Measurements from ENCODE around the gene CELA1. TPM values are rescaled to one million over a fixed set of nuclear protein-coding genes. Genes with fewer than 3 reads are reported as not detected.
A peak's percentile ranks its signal among the peaks of the same experiment; 100 is the strongest.

CELA1 gene
- total RNA-seq, 1 donor from 2014 or later = not detected

GRCh38 chr12:51374361-51374760 lies 27.9 kb upstream of the CELA1 start:
- DNase-seq = no peak

- DNase-seq = no peak
Measured at GRCh38 chr12:51373187-51373586, 26.7 kb upstream of the CELA1 start.

DNA sequence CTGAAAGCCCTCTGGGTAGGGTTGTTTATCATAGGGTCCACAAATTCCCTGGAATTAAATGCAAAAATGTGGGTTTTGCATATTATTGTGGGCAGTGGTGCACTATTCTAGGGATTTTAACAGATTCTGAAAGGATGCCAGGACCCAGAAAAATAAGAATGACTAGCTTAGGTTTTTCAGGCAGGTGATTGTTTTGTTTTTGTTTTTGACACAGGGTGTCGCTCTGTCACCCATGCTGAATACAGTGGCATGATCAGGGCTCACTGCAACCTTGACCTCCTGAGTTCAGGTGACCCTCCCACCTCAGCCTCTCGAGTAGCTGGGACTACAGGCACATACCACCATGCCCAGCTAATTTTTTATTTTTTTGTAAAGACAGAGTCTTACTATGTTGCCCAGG lies 25.5 kb upstream of the CELA1 start:
- DNase-seq = no peak

DNA sequence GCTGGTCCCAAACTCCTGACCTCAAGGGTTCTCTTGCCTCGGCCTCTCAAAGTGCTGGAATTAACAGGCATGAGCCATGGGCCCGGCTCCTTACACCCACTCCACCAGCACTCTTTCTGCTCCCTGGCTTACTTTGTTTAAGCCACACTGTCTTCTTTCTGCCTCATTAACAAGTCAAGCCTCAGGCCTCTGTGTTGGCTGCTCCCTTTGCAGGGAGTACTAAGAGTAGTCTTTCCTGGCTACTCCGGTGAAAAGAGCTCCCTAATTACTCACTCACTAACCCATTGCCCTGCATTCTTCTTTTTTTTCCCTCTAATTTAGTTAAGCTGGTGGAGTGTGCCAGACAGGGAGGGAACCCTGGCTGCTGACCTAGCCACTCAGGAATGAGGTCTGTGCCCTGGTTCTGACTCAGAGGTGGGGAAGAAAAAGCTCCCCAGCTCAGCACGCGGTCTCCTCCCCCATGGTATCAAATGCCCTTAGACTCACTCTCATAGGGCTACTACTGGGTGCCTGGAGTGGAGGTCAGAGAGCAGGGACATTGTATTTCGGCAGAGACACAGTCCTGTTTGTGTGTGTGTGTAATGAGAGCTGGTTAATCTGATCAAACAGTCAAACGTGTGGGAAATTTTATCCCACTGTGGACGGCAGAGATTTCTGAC lies 24.9 kb upstream of the CELA1 start:
- DNase-seq = no peak

DNA sequence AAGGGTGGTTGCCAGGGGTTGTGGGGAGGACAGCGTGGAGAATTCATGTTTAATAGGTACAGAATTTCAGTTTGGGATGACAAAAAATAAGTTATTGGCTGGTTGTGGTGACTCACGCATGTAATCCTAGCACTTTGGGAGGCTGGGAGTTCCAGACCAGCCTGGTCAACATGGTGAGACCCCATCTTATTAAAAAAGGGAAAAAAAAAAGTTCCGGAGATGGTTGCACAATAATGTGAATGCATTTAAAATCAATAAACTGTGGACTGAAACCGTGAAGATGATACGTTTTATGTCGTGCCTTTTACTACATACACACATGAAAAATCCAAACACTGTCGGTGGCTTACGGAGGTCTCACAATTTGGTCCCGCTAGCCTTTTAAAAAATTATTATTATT lies 24.2 kb upstream of the CELA1 start:
- DNase-seq = no peak

- DNase-seq = no peak
Measured at GRCh38 chr12:51369581-51369980, 23.1 kb upstream of the CELA1 start.

GRCh38 chr12:51368640-51369517 lies 22.4 kb upstream of the CELA1 start:
- no peak for DNase-seq

DNA sequence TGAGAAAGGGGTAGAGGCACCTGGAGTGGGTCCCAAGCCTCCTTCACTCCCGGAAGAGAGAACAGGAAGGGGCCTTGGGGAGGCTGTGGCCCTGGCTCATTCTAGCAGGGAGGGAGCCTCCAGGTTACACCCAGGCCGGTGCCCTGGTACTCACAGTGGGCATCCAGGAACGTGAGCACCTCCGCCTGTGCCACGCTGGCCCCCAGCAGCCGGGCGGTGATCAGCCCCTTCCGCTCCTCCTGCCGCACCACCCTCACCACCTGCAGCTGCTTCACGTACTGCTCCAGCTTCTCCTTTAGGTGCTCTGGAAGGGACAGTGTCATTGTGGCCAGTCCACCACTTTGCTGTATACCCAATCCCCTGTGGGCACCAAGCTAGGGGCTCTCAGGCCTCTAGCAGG lies 18.8 kb upstream of the CELA1 start:
- DNase-seq = no peak

- no peak for DNase-seq
Measured at GRCh38 chr12:51364001-51364400, 17.5 kb upstream of the CELA1 start.

- no peak for DNase-seq
Measured at GRCh38 chr12:51362747-51363342, 16.4 kb upstream of the CELA1 start.

GRCh38 chr12:51362307-51362706 lies 15.8 kb upstream of the CELA1 start:
- DNase-seq = peak; percentile 75

- DNase-seq = no peak
Measured at GRCh38 chr12:51361161-51362016, 14.9 kb upstream of the CELA1 start.

- DNase-seq = no peak
Measured at GRCh38 chr12:51360315-51360714, 13.8 kb upstream of the CELA1 start.

DNA sequence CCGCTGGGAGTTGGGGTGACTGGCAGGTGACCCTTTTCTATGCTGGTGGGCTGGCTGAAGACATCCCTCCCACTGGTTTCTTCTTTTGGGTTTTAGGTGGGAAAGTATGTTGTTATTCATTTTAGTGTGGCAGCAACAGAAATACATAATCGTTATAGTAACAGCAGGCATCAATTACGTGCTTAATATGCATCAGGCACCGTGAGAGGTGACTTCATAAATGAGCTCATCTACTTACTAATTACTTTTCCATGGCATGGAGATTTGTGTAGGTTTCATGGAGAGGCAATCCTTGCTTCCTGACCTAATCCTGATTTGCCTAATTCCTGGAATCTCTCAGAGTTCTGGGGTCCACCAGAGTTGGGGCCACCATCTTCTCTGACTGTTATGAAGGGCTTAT lies 13.4 kb upstream of the CELA1 start:
- no peak for DNase-seq

- DNase-seq = no peak
Measured at GRCh38 chr12:51358496-51358895, 12.0 kb upstream of the CELA1 start.

GRCh38 chr12:51357374-51358047 lies 11.0 kb upstream of the CELA1 start:
- no peak for DNase-seq

GRCh38 chr12:51351913-51352532 lies 5.5 kb upstream of the CELA1 start:
- DNase-seq = peak; percentile 26

DNA sequence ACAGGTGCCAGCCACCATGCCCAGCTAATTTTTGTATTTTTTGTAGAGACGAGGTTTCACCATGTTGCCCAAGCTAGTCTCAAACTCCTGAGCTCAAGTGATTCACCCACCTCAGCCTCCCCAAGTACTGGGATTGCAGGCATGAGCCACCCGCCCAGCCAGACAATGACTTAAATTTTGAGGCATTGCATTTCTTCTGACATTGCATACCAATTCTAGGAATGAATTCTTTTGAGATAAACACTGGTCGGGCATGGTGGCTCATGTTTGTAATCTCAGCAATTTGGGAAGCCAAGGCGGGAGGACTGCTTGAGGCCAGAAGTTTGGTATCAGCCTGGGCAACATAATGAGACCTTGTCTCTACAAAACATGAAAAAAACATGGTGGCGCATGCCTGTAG lies 2.5 kb upstream of the CELA1 start:
- no peak for DNase-seq

DNA sequence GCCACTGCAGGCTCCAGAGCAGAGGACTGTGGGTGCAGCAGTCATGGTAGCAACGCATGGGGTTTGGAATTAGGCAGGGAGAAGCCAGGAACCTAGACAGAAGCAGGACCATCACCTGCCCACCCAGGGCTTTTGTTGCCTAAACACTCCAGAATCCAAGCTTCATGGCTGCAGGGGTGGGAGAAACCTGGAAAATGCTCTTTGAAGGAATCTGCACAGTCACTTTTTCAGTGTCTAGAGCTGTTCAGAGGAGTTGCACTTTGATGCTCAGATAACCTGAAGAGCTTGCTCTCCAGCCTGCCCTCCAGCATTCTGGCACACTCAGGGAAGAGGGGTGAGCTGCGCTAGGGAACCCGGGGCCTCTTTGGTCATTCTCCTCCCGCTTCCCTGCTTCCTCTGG lies 1.6 kb upstream of the CELA1 start:
- no peak for DNase-seq

DNA sequence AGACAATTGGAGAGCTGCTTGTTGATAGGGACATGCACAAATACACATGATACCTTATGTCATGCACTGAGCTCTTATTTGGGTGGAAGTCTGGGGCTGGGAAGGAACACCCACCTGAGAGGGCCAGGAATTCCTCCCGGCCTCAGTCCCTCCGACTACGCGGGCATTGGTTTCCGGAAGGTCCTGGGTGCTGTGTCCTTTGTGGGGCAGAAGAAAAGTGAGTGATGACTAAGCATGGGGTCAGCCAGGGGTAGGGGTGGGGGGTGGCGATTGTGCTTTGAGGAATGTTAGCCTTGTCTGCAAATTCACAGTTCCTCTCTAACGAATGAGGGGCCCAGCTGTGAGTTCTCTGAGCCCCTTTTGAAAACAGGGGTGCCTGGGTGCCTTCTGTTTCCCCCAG lies 798 bp downstream of the CELA1 start:
- DNase-seq = no peak

- no peak for DNase-seq
Measured at GRCh38 chr12:51343201-51343600, 3.3 kb downstream of the CELA1 start.

DNA sequence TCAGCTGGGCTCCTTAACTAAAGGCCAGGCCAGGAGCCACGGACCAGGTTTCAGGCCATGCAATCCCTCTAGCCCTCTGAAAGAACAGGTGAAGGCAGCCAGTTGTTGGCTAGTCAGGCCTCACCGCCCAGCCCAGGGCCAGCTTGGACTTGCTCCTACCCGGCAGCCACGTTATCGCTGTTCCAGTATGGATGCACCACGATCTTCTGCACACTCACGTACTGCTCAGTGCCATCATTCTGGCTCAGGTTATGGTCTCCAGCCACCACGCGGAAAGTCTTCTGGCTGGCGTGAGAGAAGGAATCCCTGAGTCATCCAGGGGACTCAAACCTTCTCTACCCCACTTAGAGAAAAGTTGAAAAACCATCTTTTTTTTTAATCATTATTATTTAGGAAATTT lies 4.1 kb downstream of the CELA1 start:
- no peak for DNase-seq

All from occipital lobe (tissue), 2 donors.